ENCODE measurements around the gene BCAS3.

DNA sequence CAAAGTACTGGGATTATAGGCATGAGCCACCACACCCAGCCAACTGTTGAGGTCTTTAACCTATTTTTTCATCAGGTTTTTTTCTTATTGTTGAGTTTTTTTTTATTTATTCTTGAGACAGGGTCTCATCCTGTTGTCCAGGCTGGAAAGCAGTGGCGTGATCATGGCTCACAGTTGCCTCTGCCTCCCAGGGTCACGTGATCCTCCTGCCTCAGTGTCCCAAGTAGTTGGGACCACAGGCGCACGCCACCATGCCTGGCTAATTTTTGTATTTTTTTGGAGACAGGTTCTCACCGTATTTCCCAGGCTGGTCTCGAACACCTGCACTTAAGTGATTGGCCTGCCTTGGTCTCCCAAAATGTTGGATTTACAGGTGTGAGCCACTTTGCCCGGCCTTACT is 95.9 kb downstream of the BCAS3 start:
- TF ChIP-seq, protein P1, sequence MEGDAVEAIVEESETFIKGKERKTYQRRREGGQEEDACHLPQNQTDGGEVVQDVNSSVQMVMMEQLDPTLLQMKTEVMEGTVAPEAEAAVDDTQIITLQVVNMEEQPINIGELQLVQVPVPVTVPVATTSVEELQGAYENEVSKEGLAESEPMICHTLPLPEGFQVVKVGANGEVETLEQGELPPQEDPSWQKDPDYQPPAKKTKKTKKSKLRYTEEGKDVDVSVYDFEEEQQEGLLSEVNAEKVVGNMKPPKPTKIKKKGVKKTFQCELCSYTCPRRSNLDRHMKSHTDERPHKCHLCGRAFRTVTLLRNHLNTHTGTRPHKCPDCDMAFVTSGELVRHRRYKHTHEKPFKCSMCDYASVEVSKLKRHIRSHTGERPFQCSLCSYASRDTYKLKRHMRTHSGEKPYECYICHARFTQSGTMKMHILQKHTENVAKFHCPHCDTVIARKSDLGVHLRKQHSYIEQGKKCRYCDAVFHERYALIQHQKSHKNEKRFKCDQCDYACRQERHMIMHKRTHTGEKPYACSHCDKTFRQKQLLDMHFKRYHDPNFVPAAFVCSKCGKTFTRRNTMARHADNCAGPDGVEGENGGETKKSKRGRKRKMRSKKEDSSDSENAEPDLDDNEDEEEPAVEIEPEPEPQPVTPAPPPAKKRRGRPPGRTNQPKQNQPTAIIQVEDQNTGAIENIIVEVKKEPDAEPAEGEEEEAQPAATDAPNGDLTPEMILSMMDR (IDR thresholded peaks at IDR 0.05; ENCODE audit: low read depth, low read length, missing input control), result no peak
- TF ChIP-seq SP1 (IDR thresholded peaks at IDR 0.05) (no peak), RAD21 (IDR thresholded peaks at IDR 0.05) (no peak), GABPA (IDR thresholded peaks at IDR 0.05 in 1 of 2, conservative IDR thresholded peaks at IDR 0.05 in 1 of 2) (no peak), RXRA (IDR thresholded peaks at IDR 0.05) (no peak), TAF1 (conservative IDR thresholded peaks at IDR 0.05) (no peak), YY1 (IDR thresholded peaks at IDR 0.05) (no peak), EGR1 (IDR thresholded peaks at IDR 0.05; ENCODE audit: low read depth in 2 of 2) (no peak), FOXA1 (IDR thresholded peaks at IDR 0.05) (no peak), JUND (IDR thresholded peaks at IDR 0.05) (no peak)
- TF ChIP-seq, protein P2, sequence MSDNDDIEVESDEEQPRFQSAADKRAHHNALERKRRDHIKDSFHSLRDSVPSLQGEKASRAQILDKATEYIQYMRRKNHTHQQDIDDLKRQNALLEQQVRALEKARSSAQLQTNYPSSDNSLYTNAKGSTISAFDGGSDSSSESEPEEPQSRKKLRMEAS (IDR thresholded peaks at IDR 0.05), result no peak
- TF ChIP-seq, protein P3, sequence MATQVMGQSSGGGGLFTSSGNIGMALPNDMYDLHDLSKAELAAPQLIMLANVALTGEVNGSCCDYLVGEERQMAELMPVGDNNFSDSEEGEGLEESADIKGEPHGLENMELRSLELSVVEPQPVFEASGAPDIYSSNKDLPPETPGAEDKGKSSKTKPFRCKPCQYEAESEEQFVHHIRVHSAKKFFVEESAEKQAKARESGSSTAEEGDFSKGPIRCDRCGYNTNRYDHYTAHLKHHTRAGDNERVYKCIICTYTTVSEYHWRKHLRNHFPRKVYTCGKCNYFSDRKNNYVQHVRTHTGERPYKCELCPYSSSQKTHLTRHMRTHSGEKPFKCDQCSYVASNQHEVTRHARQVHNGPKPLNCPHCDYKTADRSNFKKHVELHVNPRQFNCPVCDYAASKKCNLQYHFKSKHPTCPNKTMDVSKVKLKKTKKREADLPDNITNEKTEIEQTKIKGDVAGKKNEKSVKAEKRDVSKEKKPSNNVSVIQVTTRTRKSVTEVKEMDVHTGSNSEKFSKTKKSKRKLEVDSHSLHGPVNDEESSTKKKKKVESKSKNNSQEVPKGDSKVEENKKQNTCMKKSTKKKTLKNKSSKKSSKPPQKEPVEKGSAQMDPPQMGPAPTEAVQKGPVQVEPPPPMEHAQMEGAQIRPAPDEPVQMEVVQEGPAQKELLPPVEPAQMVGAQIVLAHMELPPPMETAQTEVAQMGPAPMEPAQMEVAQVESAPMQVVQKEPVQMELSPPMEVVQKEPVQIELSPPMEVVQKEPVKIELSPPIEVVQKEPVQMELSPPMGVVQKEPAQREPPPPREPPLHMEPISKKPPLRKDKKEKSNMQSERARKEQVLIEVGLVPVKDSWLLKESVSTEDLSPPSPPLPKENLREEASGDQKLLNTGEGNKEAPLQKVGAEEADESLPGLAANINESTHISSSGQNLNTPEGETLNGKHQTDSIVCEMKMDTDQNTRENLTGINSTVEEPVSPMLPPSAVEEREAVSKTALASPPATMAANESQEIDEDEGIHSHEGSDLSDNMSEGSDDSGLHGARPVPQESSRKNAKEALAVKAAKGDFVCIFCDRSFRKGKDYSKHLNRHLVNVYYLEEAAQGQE (IDR thresholded peaks at IDR 0.05), result no peak
- TF ChIP-seq, protein P4, sequence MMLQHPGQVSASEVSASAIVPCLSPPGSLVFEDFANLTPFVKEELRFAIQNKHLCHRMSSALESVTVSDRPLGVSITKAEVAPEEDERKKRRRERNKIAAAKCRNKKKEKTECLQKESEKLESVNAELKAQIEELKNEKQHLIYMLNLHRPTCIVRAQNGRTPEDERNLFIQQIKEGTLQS (IDR thresholded peaks at IDR 0.05), result no peak
- TF ChIP-seq, protein P5, sequence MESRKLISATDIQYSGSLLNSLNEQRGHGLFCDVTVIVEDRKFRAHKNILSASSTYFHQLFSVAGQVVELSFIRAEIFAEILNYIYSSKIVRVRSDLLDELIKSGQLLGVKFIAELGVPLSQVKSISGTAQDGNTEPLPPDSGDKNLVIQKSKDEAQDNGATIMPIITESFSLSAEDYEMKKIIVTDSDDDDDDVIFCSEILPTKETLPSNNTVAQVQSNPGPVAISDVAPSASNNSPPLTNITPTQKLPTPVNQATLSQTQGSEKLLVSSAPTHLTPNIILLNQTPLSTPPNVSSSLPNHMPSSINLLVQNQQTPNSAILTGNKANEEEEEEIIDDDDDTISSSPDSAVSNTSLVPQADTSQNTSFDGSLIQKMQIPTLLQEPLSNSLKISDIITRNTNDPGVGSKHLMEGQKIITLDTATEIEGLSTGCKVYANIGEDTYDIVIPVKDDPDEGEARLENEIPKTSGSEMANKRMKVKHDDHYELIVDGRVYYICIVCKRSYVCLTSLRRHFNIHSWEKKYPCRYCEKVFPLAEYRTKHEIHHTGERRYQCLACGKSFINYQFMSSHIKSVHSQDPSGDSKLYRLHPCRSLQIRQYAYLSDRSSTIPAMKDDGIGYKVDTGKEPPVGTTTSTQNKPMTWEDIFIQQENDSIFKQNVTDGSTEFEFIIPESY (IDR thresholded peaks at IDR 0.05), result no peak
